Glutamatergic neuron (in vitro differentiated cells): ENCODE results near the gene IGFBP7. TPM values are rescaled to one million over a fixed set of nuclear protein-coding genes. Genes with fewer than 3 reads are reported as not detected.

Experiments
- DNase-seq: peaks from one replicate; pipeline ENCODE4 v3.0.0; 2022
- H3K27ac Mint-ChIP-seq: one replicate; pipeline ENCODE4 v1.8.0; 2020; ENCODE audit warnings: mild to moderate bottlenecking, mixed read lengths, inconsistent platforms; ENCODE audit not compliant: unreplicated experiment
- H3K27me3 Mint-ChIP-seq: one replicate; pipeline ENCODE4 v1.8.0; 2020; ENCODE audit warnings: mild to moderate bottlenecking, moderate library complexity, mixed read lengths, inconsistent platforms; ENCODE audit not compliant: unreplicated experiment
- H3K36me3 Mint-ChIP-seq: one replicate; pipeline ENCODE4 v1.8.0; 2020; ENCODE audit warnings: mild to moderate bottlenecking, mixed read lengths, inconsistent platforms; ENCODE audit not compliant: unreplicated experiment
- H3K4me1 Mint-ChIP-seq: one replicate; pipeline ENCODE4 v1.8.0; 2020; ENCODE audit warnings: mild to moderate bottlenecking, low read depth, mixed read lengths, inconsistent platforms; ENCODE audit not compliant: unreplicated experiment
- H3K4me3 Mint-ChIP-seq: one replicate; pipeline ENCODE4 v1.8.0; 2020; ENCODE audit warnings: mild to moderate bottlenecking, mixed read lengths, inconsistent platforms; ENCODE audit not compliant: unreplicated experiment
- H3K9me3 Mint-ChIP-seq: one replicate; pipeline ENCODE4 v1.8.0; 2020; ENCODE audit warnings: mild to moderate bottlenecking, moderate library complexity, mixed read lengths, inconsistent platforms; ENCODE audit not compliant: unreplicated experiment
- CTCF ChIP-seq: fragments of 200-600 bp; sonication (generic); IDR thresholded peaks from one replicate; pipeline ENCODE4 v1.5.0; 2021; ENCODE audit not compliant: partially characterized antibody, unreplicated experiment
- total RNA-seq: library from RNA; stranded (reverse); fragmentation: NEBNext Ultra II Directional; extraction: Animal tissue kit (Norgen Biotek cat#: 25700); gene quantifications from one replicate; pipeline ENCODE4 v1.2.1, GENCODE V29; 2021; ENCODE audit not compliant: unreplicated experiment

Gene IGFBP7
- total RNA-seq, 1 donor from 2014 or later, result not detected

- peaks cover 3% of the 10 kb centered on the region for H3K27me3 Mint-ChIP-seq
- H3K4me3 Mint-ChIP-seq, result no peak overlapping the region
- no peaks in the 10 kb centered on the region for H3K36me3 Mint-ChIP-seq
- DNase-seq, result no peak
- H3K27ac Mint-ChIP-seq, result no peak overlapping the region
- peaks cover 2% of the 10 kb centered on the region for H3K9me3 Mint-ChIP-seq
- no peaks in the 10 kb centered on the region for H3K4me1 Mint-ChIP-seq
- no peak for TF ChIP-seq CTCF
These were observed 34.8 kb downstream of the IGFBP7 start for GRCh38 chr4:57075367-57075766.

GRCh38 chr4:57074744-57075143 is 35.4 kb downstream of the IGFBP7 start:
- Mint-ChIP-seq H3K27me3 (peaks cover 3% of the 10 kb centered on the region), H3K9me3 (peaks cover 2% of the 10 kb centered on the region), H3K27ac (no peak overlapping the region), H3K36me3 (no peaks in the 10 kb centered on the region), H3K4me1 (no peaks in the 10 kb centered on the region), H3K4me3 (no peak overlapping the region)
- no peak for DNase-seq
- no peak for TF ChIP-seq CTCF

- Mint-ChIP-seq H3K27ac (no peak overlapping the region), H3K9me3 (peaks cover 2% of the 10 kb centered on the region), H3K36me3 (no peaks in the 10 kb centered on the region), H3K4me1 (peaks cover under 1% of the 10 kb centered on the region), H3K27me3 (peaks cover 5% of the 10 kb centered on the region), H3K4me3 (no peak overlapping the region)
- no peak for DNase-seq
- no peak for TF ChIP-seq CTCF
These were observed 36.6 kb downstream of the IGFBP7 start for GRCh38 chr4:57073559-57073958.

- Mint-ChIP-seq H3K4me3 (no peak overlapping the region), H3K27ac (no peak overlapping the region), H3K27me3 (peaks cover 5% of the 10 kb centered on the region), H3K9me3 (peaks cover 2% of the 10 kb centered on the region), H3K36me3 (no peaks in the 10 kb centered on the region), H3K4me1 (peaks cover 3% of the 10 kb centered on the region)
- no peak for TF ChIP-seq CTCF
- DNase-seq, result no peak
These were observed 38.9 kb downstream of the IGFBP7 start for GRCh38 chr4:57071326-57071725.

GRCh38 chr4:57070461-57070860 is 39.7 kb downstream of the IGFBP7 start:
- H3K27me3 Mint-ChIP-seq, result peaks cover 5% of the 10 kb centered on the region
- no peak for DNase-seq
- no peak for TF ChIP-seq CTCF
- H3K9me3 Mint-ChIP-seq, result peaks cover 2% of the 10 kb centered on the region
- peaks cover 3% of the 10 kb centered on the region for H3K4me1 Mint-ChIP-seq
- no peak overlapping the region for H3K4me3 Mint-ChIP-seq
- H3K27ac Mint-ChIP-seq, result no peak overlapping the region
- no peaks in the 10 kb centered on the region for H3K36me3 Mint-ChIP-seq
